GM23248 (cell line): Measurements from ENCODE around the gene TRAF1. TPM values are rescaled to one million over a fixed set of nuclear protein-coding genes. Genes with fewer than 3 reads are reported as not detected.

Source experiments
- DNase-seq: peaks from one replicate; pipeline ENCODE4 v3.0.0-alpha.2; 2015
- H2AFZ ChIP-seq: fragments of 200-600 bp; sonication (generic); 2 replicates; pipeline ENCODE4 v1.6.1; 2016; ENCODE audit warnings: antibody characterized with exemption
- H3F3A ChIP-seq: fragments of 200-600 bp; sonication (generic); 2 replicates; pipeline ENCODE4 v1.6.1; 2016; ENCODE audit warnings: mild to moderate bottlenecking, antibody characterized with exemption, mixed run types; ENCODE audit not compliant: insufficient read depth
- H3K27ac ChIP-seq: fragments of 200-600 bp; sonication (generic); 2 replicates; pipeline ENCODE4 v1.5.1; 2016; ENCODE audit warnings: mild to moderate bottlenecking
- H3K27me3 ChIP-seq: fragments of 200-600 bp; sonication (generic); replicated peaks from 2 replicates; pipeline ENCODE4 v1.6.1; 2016; ENCODE audit warnings: mild to moderate bottlenecking; ENCODE audit not compliant: insufficient read depth
- H3K36me3 ChIP-seq: fragments of 200-600 bp; sonication (generic); 2 replicates; pipeline ENCODE4 v1.6.1; 2016; ENCODE audit warnings: low read depth, mild to moderate bottlenecking
- H3K4me1 ChIP-seq: fragments of 200-600 bp; sonication (generic); 2 replicates; pipeline ENCODE4 v1.6.1; 2016; ENCODE audit warnings: mild to moderate bottlenecking; ENCODE audit not compliant: insufficient read depth
- H3K4me2 ChIP-seq: fragments of 200-600 bp; sonication (generic); one replicate; pipeline ENCODE4 v1.6.1; 2016; ENCODE audit warnings: mild to moderate bottlenecking; ENCODE audit not compliant: unreplicated experiment
- H3K4me3 ChIP-seq: fragments of 200-600 bp; sonication (generic); 2 replicates; pipeline ENCODE4 v1.5.1; 2016; ENCODE audit warnings: mild to moderate bottlenecking
- H3K79me2 ChIP-seq: fragments of 200-600 bp; sonication (generic); 2 replicates; pipeline ENCODE4 v1.6.1; 2016; ENCODE audit warnings: mild to moderate bottlenecking; ENCODE audit not compliant: insufficient read depth
- H3K9ac ChIP-seq: fragments of 200-600 bp; sonication (generic); 2 replicates; pipeline ENCODE4 v1.6.1; 2016; ENCODE audit warnings: mild to moderate bottlenecking
- H3K9me2 ChIP-seq: fragments of 200-600 bp; sonication (generic); 2 replicates; pipeline ENCODE4 v1.6.1; 2016; ENCODE audit warnings: mixed run types, mild to moderate bottlenecking, moderate library complexity; ENCODE audit not compliant: insufficient read depth
- H3K9me3 ChIP-seq: fragments of 200-600 bp; sonication (generic); one replicate; pipeline ENCODE4 v1.6.1; 2017; ENCODE audit warnings: low read depth
- H4K20me1 ChIP-seq: fragments of 200-600 bp; sonication (generic); 2 replicates; pipeline ENCODE4 v1.6.0; 2016; ENCODE audit not compliant: insufficient read depth
- EZH2 ChIP-seq: fragments of 200-600 bp; sonication (generic); IDR thresholded peaks from 2 replicates; pipeline ENCODE4 v1.6.1; 2018; ENCODE audit warnings: antibody characterized with exemption, mild to moderate bottlenecking; ENCODE audit not compliant: insufficient read depth, poor library complexity, severe bottlenecking
- EZH2phosphoT487 ChIP-seq: fragments of 200-600 bp; sonication (generic); IDR thresholded peaks from 2 replicates; pipeline ENCODE4 v1.6.1; 2018; ENCODE audit warnings: antibody characterized with exemption, moderate library complexity, mild to moderate bottlenecking, low read depth; ENCODE audit not compliant: insufficient read depth
- WGBS, 2 experiments: methylation state at CpG; one replicate each; pipeline ENCODE4 v1.1.6; 2015 to 2017; ENCODE audit warnings: low lambda C conversion rate in 2 of 2, low coverage in 1 of 2; ENCODE audit errors: missing lambda C conversion rate in 2 of 2; 5-methylcytosine and 5-hydroxymethylcytosine counted together
- in situ Hi-C: fragments of 300-500 bp; cut with MboI; formaldehyde crosslinking; loops from 2 replicates; pipeline ENCODE4 v1.15.0; 2020
- polyA plus RNA-seq: library from polyadenylated mRNA; unstranded; fragments of >200 nt; fragmentation: Nextera tagmentation; extraction: Ambion mirVana; gene quantifications from 2 replicates; pipeline ENCODE4 v1.2.1, GENCODE V29; 2016
- total RNA-seq: library from RNA; depleted of rRNA; stranded (reverse); fragments of >200 nt; shearing (Covaris generic); gene quantifications from 2 replicates; pipeline ENCODE4 v1.2.3, GENCODE V29; 2014

TRAF1 gene
- total and polyA plus RNA-seq, 2 experiments from 2014 or later, result 0.54 to 0.75 TPM

DNA sequence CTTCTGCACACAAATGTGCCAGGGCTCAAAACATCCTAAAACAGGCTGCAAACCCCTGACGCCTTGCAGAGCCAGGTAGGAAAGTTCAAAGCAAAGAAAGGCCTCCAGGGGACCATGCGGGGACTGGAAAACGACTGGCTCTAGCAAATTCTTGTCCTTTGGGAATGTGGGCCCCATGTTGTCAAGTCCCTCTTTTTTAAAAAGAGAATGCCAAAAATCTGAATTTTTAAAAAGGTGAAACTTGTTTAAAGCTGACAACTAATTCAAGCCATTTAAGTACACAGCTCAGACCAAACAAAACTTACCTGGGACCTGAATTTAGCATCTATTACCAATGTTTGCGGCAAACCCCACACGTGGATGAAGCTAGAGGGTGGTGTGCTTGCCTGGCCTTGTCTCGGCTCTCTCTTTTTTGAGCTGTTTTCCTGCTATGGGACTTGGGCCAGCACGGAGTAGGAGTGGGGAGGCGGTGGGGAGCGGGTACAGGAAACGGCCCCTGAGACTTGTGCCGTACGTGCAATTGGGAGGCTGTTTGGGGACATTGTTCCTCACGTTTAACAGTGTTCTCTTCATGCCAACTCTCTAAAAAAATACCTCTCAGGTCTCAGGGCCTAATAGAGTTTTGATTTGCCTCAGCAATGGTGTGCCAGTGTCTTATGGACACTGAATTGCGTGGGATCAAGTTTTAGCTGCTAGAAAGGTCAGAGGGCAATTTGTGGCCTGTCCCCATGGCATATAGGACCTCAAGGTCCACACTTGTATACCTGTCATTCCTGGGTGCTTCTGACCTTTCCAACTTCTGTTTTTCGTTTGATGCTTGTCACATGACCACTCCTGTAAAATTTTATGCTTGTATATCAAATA is 34.5 kb downstream of the TRAF1 start:
- Histone ChIP-seq H3K79me2 (no peaks in the 10 kb centered on the region), H3K4me3 (no peak overlapping the region), H3K9me2 (no peaks in the 10 kb centered on the region), H4K20me1 (no peaks in the 10 kb centered on the region), H3F3A (peaks cover 14% of the 10 kb centered on the region; the same call in 1 of the 2 replicates), H3K27ac (no peak overlapping the region), H3K4me1 (no peaks in the 10 kb centered on the region), H3K4me2 (no peak overlapping the region), H3K9me3 (no peaks in the 10 kb centered on the region), H2AFZ (no peak overlapping the region), H3K36me3 (no peaks in the 10 kb centered on the region), H3K9ac (no peak overlapping the region), H3K27me3 (0 out of 2 replicates have a peak, but pooled peaks cover 12% of the 10 kb centered on the region)
- in situ Hi-C loops, result no loop called here
- TF ChIP-seq EZH2, result no peak
- no peak for TF ChIP-seq EZH2phosphoT487
- WGBS, 2 experiments, result 82 to 84% methylated on average over 15 of the region's 15 CpGs
- no peak for DNase-seq

DNA sequence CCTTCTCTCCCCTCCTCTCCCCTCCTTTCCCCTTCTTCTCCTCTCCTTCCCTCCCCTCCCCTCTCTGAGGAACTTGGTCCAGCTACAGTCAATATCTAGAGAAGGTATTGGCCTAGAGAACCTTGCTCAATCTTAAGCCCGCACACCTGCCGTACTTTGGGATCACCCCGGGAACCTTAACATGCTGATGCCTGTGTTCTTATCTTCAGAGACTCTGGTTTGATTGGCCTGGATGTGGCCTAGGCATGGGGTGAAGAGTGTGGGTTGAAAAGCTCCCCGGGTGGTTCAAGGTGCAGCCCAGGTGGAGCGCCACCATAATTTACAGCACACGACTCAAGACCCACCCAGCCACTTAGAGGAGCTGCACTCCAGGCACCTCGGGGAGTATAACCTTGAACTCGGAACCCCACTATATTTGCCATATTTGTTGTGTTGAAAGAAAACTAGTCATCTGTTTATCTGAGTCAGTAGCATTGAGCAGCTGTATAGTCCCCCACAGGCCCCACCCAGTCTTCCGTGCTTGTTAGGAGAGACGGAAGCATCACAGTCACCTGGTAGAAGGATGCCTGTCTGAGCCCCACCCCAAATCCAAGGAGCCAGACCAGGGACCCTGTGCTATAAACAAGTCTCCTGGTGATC is 35.2 kb downstream of the TRAF1 start:
- H3K4me1 ChIP-seq, result no peaks in the 10 kb centered on the region; the same call in 1 of the 2 replicates
- H3K36me3 ChIP-seq, result no peaks in the 10 kb centered on the region
- H3K27me3 ChIP-seq, result 0 out of 2 replicates have a peak, but pooled peaks cover 12% of the 10 kb centered on the region
- no peak overlapping the region for H3K4me3 ChIP-seq
- 84% methylated on average over 10 of the region's 10 CpGs for WGBS, 2 experiments
- H3K79me2 ChIP-seq, result no peaks in the 10 kb centered on the region
- H3K27ac ChIP-seq, result no peak overlapping the region
- no peak overlapping the region for H2AFZ ChIP-seq
- H3K9me3 ChIP-seq, result no peaks in the 10 kb centered on the region
- DNase-seq, result no peak
- no peaks in the 10 kb centered on the region for H4K20me1 ChIP-seq
- no peak overlapping the region for H3K9ac ChIP-seq
- H3K9me2 ChIP-seq, result no peaks in the 10 kb centered on the region
- H3K4me2 ChIP-seq, result no peak overlapping the region
- in situ Hi-C loops, result no loop called here
- peaks cover 21% of the 10 kb centered on the region for H3F3A ChIP-seq
- TF ChIP-seq EZH2phosphoT487 (no peak), EZH2 (no peak)

DNA sequence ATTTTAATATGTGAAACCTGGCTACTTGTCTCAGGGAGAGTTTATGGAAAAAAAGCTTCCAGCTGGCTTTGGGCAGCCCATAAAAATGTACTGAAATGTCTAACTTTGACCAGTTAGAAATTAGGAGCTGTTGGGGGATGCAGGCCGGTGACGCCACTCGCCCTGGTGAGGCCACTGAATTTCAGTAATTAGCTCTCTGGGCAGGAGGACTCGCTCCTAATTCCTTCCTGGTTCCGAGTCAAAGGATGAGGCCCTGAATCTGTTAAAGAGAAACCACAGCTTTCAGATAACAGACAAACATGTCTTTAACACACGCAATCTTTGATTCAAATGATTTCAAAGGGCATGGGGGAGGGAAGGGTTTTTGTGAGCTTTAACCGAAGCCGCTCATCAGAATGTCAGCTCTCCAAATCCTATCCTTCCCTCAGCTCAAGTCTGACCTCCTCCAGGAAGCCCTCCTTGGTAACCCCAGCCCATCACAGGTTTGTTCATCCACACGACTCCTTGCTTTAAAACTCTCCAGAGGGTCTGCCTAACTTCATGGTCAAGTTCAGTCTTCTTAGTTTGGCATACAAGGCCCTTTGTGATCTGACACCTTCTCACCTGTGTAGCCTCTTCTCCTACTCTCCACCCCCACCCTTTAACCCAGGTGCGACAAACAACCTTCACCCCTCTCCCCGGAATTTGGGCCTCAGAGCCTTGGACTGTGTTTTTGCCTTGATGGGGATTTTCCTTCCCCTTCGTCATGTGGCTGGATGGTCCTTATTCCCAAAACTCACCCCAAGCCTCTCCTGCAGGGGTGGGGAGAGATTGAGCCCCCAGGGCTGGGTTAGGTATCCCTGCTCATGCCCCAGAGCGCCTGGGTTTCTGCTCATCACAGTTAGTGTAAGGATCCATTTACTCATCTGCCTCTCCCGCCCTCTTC is 36.0 kb downstream of the TRAF1 start:
- H3K9me3 ChIP-seq, result no peaks in the 10 kb centered on the region
- H3K9me2 ChIP-seq, result no peaks in the 10 kb centered on the region
- in situ Hi-C loops, result no loop called here
- H3K79me2 ChIP-seq, result no peaks in the 10 kb centered on the region
- no peak overlapping the region for H3K4me2 ChIP-seq
- H3F3A ChIP-seq, result peaks cover 26% of the 10 kb centered on the region
- DNase-seq, result no peak
- H3K4me1 ChIP-seq, result peaks cover 8% of the 10 kb centered on the region
- no peak overlapping the region for H3K4me3 ChIP-seq
- WGBS, 2 experiments, result 72 to 73% methylated on average over 13 to 14 of the region's 14 CpGs
- no peaks in the 10 kb centered on the region for H4K20me1 ChIP-seq
- H3K27ac ChIP-seq, result no peak overlapping the region
- no peak overlapping the region for H3K9ac ChIP-seq
- H2AFZ ChIP-seq, result no peak overlapping the region
- H3K27me3 ChIP-seq, result 0 out of 2 replicates have a peak, but pooled peaks cover 7% of the 10 kb centered on the region
- TF ChIP-seq EZH2phosphoT487 (no peak), EZH2 (no peak)
- H3K36me3 ChIP-seq, result no peaks in the 10 kb centered on the region
